KMS-11 (cell line): ENCODE measurements around the gene RNF145.

ENCODE experiments used
- H2AFZ ChIP-seq: fragments of 200-600 bp; sonication (generic); 2 replicates; pipeline ENCODE4 v1.6.1; 2016; ENCODE audit warnings: antibody characterized with exemption, mixed run types, low read depth
- H3K27ac ChIP-seq: fragments of 200-600 bp; sonication (generic); 2 replicates; pipeline ENCODE4 v1.6.1; 2016; ENCODE audit warnings: mild to moderate bottlenecking, mixed run types
- H3K27me3 ChIP-seq: fragments of 200-600 bp; sonication (generic); 2 replicates; pipeline ENCODE4 v1.6.1; 2017; ENCODE audit warnings: mild to moderate bottlenecking, low read depth, mixed run types, moderate library complexity; ENCODE audit not compliant: insufficient read depth
- H3K36me3 ChIP-seq: fragments of 200-600 bp; sonication (generic); 2 replicates; pipeline ENCODE4 v1.6.1; 2017; ENCODE audit warnings: mild to moderate bottlenecking, mixed run types; ENCODE audit not compliant: insufficient read depth
- H3K4me1 ChIP-seq: fragments of 200-600 bp; sonication (generic); 2 replicates; pipeline ENCODE4 v1.6.1; 2016; ENCODE audit warnings: mild to moderate bottlenecking, low read depth, mixed run types; ENCODE audit not compliant: poor library complexity, severe bottlenecking
- H3K4me2 ChIP-seq: fragments of 200-600 bp; sonication (generic); 2 replicates; pipeline ENCODE4 v1.7.0; 2016; ENCODE audit warnings: mild to moderate bottlenecking, mixed run types
- H3K4me3 ChIP-seq: fragments of 200-600 bp; sonication (generic); IDR thresholded peaks from 2 replicates; pipeline ENCODE4 v1.6.1; 2017; ENCODE audit warnings: low read depth, low read length, mixed read lengths; ENCODE audit not compliant: insufficient read depth
- H3K79me2 ChIP-seq: fragments of 200-600 bp; sonication (generic); 2 replicates; pipeline ENCODE4 v1.6.1; 2016; ENCODE audit warnings: low read depth, mixed run types; ENCODE audit not compliant: insufficient read depth
- H3K9ac ChIP-seq: fragments of 200-600 bp; sonication (generic); 2 replicates; pipeline ENCODE4 v1.6.1; 2016; ENCODE audit warnings: mild to moderate bottlenecking, mixed run types
- H4K20me1 ChIP-seq: fragments of 200-600 bp; sonication (generic); 2 replicates; pipeline ENCODE4 v1.6.1; 2016; ENCODE audit warnings: mild to moderate bottlenecking, mixed run types; ENCODE audit not compliant: insufficient read depth
- TF ChIP-seq, protein P1 (sequence below): fragments of 200-600 bp; sonication (generic); conservative IDR thresholded peaks from 2 replicates; pipeline ENCODE4 v1.6.1; 2017; ENCODE audit warnings: low read depth, mild to moderate bottlenecking, antibody characterized with exemption, low read length, moderate library complexity, mixed read lengths

Gene RNF145

DNA sequence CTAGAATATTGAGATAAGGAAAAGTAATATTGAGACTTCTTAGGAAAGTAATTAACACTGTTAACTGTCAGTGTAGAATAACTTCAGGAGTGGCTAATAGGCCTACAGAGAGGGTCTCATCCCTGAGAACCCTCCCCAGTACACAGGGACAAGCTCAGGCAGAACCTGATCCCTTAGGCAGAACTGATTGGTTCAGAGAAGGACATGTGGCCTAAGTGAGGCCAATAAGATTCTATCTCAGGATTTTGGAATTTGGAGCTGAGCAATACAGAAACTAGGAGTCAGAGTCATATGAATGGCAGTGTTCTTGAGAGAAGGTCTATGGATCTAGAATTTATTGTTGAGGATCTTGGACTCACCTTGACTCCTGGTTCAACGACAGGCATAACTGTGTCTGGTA is 42.8 kb upstream of the RNF145 start:
- H3K4me1 ChIP-seq, result no peaks in the 10 kb centered on the region
- no peak overlapping the region for H3K4me3 ChIP-seq
- no peak overlapping the region for H3K4me2 ChIP-seq
- no peak overlapping the region for H3K9ac ChIP-seq
- no peaks in the 10 kb centered on the region for H3K36me3 ChIP-seq
- no peak overlapping the region for H2AFZ ChIP-seq
- no peak overlapping the region for H3K27ac ChIP-seq
- no peaks in the 10 kb centered on the region for H4K20me1 ChIP-seq
- no peaks in the 10 kb centered on the region for H3K27me3 ChIP-seq
- TF ChIP-seq, protein P1, sequence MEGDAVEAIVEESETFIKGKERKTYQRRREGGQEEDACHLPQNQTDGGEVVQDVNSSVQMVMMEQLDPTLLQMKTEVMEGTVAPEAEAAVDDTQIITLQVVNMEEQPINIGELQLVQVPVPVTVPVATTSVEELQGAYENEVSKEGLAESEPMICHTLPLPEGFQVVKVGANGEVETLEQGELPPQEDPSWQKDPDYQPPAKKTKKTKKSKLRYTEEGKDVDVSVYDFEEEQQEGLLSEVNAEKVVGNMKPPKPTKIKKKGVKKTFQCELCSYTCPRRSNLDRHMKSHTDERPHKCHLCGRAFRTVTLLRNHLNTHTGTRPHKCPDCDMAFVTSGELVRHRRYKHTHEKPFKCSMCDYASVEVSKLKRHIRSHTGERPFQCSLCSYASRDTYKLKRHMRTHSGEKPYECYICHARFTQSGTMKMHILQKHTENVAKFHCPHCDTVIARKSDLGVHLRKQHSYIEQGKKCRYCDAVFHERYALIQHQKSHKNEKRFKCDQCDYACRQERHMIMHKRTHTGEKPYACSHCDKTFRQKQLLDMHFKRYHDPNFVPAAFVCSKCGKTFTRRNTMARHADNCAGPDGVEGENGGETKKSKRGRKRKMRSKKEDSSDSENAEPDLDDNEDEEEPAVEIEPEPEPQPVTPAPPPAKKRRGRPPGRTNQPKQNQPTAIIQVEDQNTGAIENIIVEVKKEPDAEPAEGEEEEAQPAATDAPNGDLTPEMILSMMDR, result no peak
- no peaks in the 10 kb centered on the region for H3K79me2 ChIP-seq

DNA sequence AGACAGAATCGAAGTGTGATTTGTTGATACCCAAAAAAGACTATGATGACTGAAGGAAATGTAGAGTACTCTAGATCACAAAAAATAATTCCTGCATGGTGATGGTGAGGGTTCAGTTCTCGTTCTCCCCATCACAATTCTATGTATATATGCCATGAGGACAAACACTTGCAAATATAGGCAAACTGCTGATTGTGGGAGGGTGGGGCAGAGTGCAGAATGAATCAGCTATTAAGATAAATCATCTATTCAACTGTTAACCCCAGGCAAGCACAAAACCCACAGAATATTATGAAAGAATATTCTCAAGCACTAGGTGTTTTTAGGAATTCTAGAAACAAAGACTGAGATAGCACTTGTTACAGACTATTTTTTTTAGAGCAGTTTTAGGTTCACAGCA is 39.8 kb upstream of the RNF145 start:
- no peak overlapping the region for H2AFZ ChIP-seq
- H3K27me3 ChIP-seq, result no peaks in the 10 kb centered on the region
- no peak overlapping the region for H3K27ac ChIP-seq
- H3K4me1 ChIP-seq, result no peaks in the 10 kb centered on the region
- H3K4me3 ChIP-seq, result no peak overlapping the region
- no peaks in the 10 kb centered on the region for H3K79me2 ChIP-seq
- no peaks in the 10 kb centered on the region for H4K20me1 ChIP-seq
- TF ChIP-seq, protein P1, result no peak
- H3K9ac ChIP-seq, result no peak overlapping the region
- no peaks in the 10 kb centered on the region for H3K36me3 ChIP-seq
- H3K4me2 ChIP-seq, result no peak overlapping the region

DNA sequence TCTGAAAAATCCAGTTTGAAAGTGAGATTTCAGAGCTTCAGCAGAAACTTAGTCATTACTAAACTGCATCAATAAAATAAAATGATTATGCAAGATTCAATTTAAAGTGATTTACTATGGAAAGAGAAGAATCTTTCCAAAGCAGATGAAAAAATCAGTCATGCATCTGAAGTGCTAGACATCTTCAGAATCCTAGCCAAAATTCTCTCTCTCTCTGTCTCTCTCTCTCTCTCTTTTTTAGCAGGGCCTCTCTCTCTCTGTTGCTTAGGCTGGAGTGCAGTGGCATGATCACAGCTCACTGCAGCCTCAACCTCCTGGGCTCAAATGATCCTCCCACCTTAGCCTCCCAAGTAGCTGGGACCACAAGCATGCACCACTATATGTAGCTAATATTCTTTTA is 35.5 kb upstream of the RNF145 start:
- no peaks in the 10 kb centered on the region for H3K36me3 ChIP-seq
- no peak overlapping the region for H3K4me2 ChIP-seq
- no peaks in the 10 kb centered on the region for H3K4me1 ChIP-seq
- no peak overlapping the region for H3K9ac ChIP-seq
- no peak overlapping the region for H3K27ac ChIP-seq
- H3K27me3 ChIP-seq, result no peaks in the 10 kb centered on the region
- TF ChIP-seq, protein P1, result no peak
- no peaks in the 10 kb centered on the region for H3K79me2 ChIP-seq
- H2AFZ ChIP-seq, result no peak overlapping the region
- no peak overlapping the region for H3K4me3 ChIP-seq
- H4K20me1 ChIP-seq, result no peaks in the 10 kb centered on the region

DNA sequence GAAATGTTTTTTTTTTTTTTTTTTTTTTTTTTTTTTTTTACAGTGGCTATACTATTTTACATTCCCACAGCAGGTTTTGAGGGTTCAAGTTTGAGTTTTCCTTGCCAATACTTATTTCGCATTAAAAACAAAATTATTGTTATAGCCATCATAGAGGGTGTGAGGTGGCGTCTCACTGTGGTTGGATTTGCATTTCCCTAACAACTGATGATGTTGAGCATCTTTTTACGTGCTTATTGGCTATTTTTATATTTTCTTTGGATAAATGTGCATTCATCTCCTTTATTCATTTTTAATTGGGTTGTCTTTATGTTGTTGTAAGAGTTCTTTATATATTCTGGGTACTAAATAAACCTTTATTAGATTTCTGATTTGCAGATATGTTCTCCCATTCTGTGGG is 34.8 kb upstream of the RNF145 start:
- H3K27me3 ChIP-seq, result no peaks in the 10 kb centered on the region
- H3K9ac ChIP-seq, result no peak overlapping the region
- TF ChIP-seq, protein P1, result no peak
- H3K36me3 ChIP-seq, result no peaks in the 10 kb centered on the region
- no peak overlapping the region for H3K4me3 ChIP-seq
- no peak overlapping the region for H2AFZ ChIP-seq
- H3K4me1 ChIP-seq, result no peaks in the 10 kb centered on the region
- H3K4me2 ChIP-seq, result no peak overlapping the region
- H3K27ac ChIP-seq, result no peak overlapping the region
- H3K79me2 ChIP-seq, result no peaks in the 10 kb centered on the region
- no peaks in the 10 kb centered on the region for H4K20me1 ChIP-seq

DNA sequence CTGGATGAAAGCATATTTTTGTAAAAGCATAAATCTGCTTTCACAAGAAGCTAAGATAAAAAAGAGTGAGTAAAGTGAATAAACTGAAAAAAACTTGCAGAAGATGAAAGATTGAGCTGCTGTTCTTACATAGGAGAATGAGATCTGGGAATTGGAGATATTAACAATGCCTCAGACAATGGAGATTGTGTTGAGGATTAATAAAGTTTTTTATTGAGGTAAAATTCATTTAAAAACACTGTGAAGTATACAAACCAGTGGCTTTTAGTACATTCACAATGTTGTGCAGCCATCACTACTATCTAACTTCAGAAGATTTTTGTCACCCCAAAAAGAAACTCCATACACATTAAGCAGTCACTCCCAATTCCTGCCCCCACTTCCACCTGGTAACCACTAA is 34.0 kb upstream of the RNF145 start:
- no peak overlapping the region for H2AFZ ChIP-seq
- no peak overlapping the region for H3K9ac ChIP-seq
- TF ChIP-seq, protein P1, result no peak
- H3K36me3 ChIP-seq, result no peaks in the 10 kb centered on the region
- no peak overlapping the region for H3K27ac ChIP-seq
- no peak overlapping the region for H3K4me2 ChIP-seq
- H3K4me1 ChIP-seq, result no peaks in the 10 kb centered on the region
- no peaks in the 10 kb centered on the region for H3K79me2 ChIP-seq
- no peak overlapping the region for H3K4me3 ChIP-seq
- no peaks in the 10 kb centered on the region for H3K27me3 ChIP-seq
- no peaks in the 10 kb centered on the region for H4K20me1 ChIP-seq
